ENCODE results near the gene DGKK. TPM values are rescaled to one million over a fixed set of nuclear protein-coding genes. Genes with fewer than 3 reads are reported as not detected.
A peak's percentile ranks its signal among the peaks of the same experiment; 100 is the strongest.

The DGKK gene
- total RNA-seq, 1 experiment from 2014 or later = 1.6 TPM

DNA sequence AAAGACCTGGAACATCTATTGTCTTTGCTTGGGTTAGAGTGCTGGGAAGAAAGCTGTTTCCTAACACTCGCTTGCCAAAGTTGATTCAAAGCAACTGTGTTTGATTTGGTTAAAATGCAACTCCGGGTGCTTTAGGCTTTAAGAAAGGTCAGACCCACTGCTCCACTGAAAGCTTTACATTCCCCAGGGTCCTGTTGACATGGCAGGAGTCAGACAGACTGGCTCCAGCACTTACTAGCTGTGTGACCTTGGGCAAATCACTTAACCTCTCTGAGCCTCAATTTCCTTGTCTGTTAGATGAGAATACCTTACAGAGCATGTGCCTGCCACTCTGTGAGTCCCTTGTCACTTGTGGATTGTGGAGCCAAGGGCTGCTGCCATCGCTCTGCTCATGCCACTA lies 39.0 kb downstream of the DGKK start:
- H3K4me1 ChIP-seq (ENCODE audit: insufficient read depth, low read length) = peaks cover 20% of the 10 kb centered on the region; the same call in 1 of the 2 replicates

More for the DNA sequence above, 39.0 kb downstream of the DGKK start:
- TF ChIP-seq, protein P1, sequence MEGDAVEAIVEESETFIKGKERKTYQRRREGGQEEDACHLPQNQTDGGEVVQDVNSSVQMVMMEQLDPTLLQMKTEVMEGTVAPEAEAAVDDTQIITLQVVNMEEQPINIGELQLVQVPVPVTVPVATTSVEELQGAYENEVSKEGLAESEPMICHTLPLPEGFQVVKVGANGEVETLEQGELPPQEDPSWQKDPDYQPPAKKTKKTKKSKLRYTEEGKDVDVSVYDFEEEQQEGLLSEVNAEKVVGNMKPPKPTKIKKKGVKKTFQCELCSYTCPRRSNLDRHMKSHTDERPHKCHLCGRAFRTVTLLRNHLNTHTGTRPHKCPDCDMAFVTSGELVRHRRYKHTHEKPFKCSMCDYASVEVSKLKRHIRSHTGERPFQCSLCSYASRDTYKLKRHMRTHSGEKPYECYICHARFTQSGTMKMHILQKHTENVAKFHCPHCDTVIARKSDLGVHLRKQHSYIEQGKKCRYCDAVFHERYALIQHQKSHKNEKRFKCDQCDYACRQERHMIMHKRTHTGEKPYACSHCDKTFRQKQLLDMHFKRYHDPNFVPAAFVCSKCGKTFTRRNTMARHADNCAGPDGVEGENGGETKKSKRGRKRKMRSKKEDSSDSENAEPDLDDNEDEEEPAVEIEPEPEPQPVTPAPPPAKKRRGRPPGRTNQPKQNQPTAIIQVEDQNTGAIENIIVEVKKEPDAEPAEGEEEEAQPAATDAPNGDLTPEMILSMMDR (conservative IDR thresholded peaks at IDR 0.05) = no peak
- no peak overlapping the region for H3T11ph ChIP-seq (ENCODE audit: low read length)
- no peak overlapping the region for H2AFZ ChIP-seq (ENCODE audit: low read length)
- no peak for DNase-seq
- H3K27me3 ChIP-seq (ENCODE audit: insufficient read depth, low read length) = no peaks in the 10 kb centered on the region
- no peak overlapping the region for H3K4me2 ChIP-seq (ENCODE audit: insufficient read depth, insufficient read length, low read length)
- Mint-ChIP-seq H3K27ac (peak overlapping the region in 1 of 3 experiments; percentile 81; a peak in 1 of 7 replicates), H3K9me3 (peaks cover 55 to 62% of the 10 kb centered on the region in 2 experiments), H3K4me1 (peaks cover 49 to 50% of the 10 kb centered on the region in 2 experiments), H3K27me3 (ENCODE audit: low read depth) (no peaks in the 10 kb centered on the region), H3K4me3 (no peak overlapping the region), H3K36me3 (ENCODE audit: insufficient read depth in 1 of 3, low read depth in 3 of 3) (peaks cover 0 to 3% (median 2%) of the 10 kb centered on the region in 3 experiments; a peak in 2 of 7 replicates)
- H3K4ac ChIP-seq (ENCODE audit: low read depth, low read length) = no peak overlapping the region
- H3K23ac ChIP-seq (ENCODE audit: insufficient read length, low read depth, low read length) = no peak overlapping the region
- H3K18ac ChIP-seq (ENCODE audit: insufficient read length, low read depth, low read length) = no peak overlapping the region
- H2AK5ac ChIP-seq (ENCODE audit: insufficient read length, low read length) = no peak overlapping the region
- no peak overlapping the region for H2BK12ac ChIP-seq (ENCODE audit: insufficient read length, low read depth, low read length)
- H3K79me2 ChIP-seq (ENCODE audit: insufficient read depth, low read length) = no peaks in the 10 kb centered on the region
- no peaks in the 10 kb centered on the region for H3K23me2 ChIP-seq (ENCODE audit: insufficient read length, low read depth, low read length, poor library complexity, severe bottlenecking)
- H3K9me3 ChIP-seq (ENCODE audit: control insufficient read depth, low read depth, low read length) = no peaks in the 10 kb centered on the region
- no peak overlapping the region for H2BK15ac ChIP-seq (ENCODE audit: low read depth, low read length)
- no CpG with 5 or more reads among the region's 3 CpGs for WGBS (ENCODE audit: extremely low coverage, insufficient read length, low lambda C conversion rate)
- H3K79me1 ChIP-seq (ENCODE audit: insufficient read depth, low read depth, low read length, poor library complexity, severe bottlenecking) = no peaks in the 10 kb centered on the region
- H3K14ac ChIP-seq (ENCODE audit: insufficient read depth, low read length) = no peak overlapping the region
- H4K5ac ChIP-seq (ENCODE audit: insufficient read length, low read depth, low read length) = no peak overlapping the region
- H4K8ac ChIP-seq (replicated peaks; ENCODE audit: insufficient read length, low read depth, low read length) = no peak overlapping the region
- no peak overlapping the region for H3K9ac ChIP-seq (ENCODE audit: extremely low read depth, insufficient read length, low read length)
- H4K20me1 ChIP-seq (ENCODE audit: control insufficient read depth, insufficient read depth, insufficient read length) = no peaks in the 10 kb centered on the region
- no peak overlapping the region for H2BK120ac ChIP-seq (ENCODE audit: low read depth, low read length, poor library complexity, severe bottlenecking)
- H2BK5ac ChIP-seq (ENCODE audit: insufficient read length, low read length) = no peak overlapping the region
- H3K27ac ChIP-seq (ENCODE audit: insufficient read length, low read depth, low read length) = no peak overlapping the region
- H2BK20ac ChIP-seq (ENCODE audit: low read depth, low read length, poor library complexity, severe bottlenecking) = no peak overlapping the region
- no peak overlapping the region for H3K56ac ChIP-seq (ENCODE audit: insufficient read length, low read depth, low read length)
- H4K91ac ChIP-seq (ENCODE audit: insufficient read length, low read depth, low read length) = no peak overlapping the region
